NK-92 treated with Interleukin-12 subunit alpha and Interleukin-12 subunit beta, amount 100 ng/mL, for 24 hours (cell line): ENCODE measurements around the gene ARHGAP11A.

ENCODE experiments used
- DNase-seq: peaks from one replicate; lab custom pipeline; 2025; lab: John Stamatoyannopoulos, UW

Gene ARHGAP11A

GRCh38 chr15:32685576-32685975 is 70.3 kb downstream of the ARHGAP11A start:
- no peak for DNase-seq

- DNase-seq = no peak
Observed at GRCh38 chr15:32687556-32687955, 72.3 kb downstream of the ARHGAP11A start.

- no peak for DNase-seq
Observed at GRCh38 chr15:32688151-32688639, 72.9 kb downstream of the ARHGAP11A start.
